ENCODE results near the gene KCNK16.

DNA sequence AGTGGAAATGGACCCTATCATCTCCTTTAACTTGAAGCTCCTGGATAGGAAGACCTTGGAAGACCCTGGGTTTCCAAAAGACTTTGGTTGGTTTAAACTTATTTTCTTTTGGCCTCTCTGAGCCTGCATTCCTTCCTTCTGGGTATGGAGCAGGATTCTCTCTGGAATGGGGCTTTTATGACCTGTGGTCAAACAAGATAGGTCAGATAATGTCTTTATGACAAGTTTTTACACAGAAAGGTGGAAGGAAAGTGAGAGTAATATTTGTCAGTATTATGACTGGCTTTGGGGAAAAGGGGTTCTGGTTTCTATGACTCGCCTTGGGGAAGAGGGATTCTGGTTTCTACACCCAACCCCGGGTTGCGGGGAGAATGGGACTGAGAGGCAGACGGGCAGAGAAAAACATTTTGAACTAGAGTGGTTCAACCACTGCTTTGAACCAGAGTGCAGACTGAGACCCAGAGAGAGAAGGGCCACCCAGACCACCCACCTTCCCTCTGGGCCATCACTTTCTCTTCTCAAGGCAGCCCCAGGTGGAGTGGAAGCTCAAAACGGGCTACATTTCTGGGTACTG, 55.6 kb downstream of the KCNK16 start:
- TF ChIP-seq, protein P1, sequence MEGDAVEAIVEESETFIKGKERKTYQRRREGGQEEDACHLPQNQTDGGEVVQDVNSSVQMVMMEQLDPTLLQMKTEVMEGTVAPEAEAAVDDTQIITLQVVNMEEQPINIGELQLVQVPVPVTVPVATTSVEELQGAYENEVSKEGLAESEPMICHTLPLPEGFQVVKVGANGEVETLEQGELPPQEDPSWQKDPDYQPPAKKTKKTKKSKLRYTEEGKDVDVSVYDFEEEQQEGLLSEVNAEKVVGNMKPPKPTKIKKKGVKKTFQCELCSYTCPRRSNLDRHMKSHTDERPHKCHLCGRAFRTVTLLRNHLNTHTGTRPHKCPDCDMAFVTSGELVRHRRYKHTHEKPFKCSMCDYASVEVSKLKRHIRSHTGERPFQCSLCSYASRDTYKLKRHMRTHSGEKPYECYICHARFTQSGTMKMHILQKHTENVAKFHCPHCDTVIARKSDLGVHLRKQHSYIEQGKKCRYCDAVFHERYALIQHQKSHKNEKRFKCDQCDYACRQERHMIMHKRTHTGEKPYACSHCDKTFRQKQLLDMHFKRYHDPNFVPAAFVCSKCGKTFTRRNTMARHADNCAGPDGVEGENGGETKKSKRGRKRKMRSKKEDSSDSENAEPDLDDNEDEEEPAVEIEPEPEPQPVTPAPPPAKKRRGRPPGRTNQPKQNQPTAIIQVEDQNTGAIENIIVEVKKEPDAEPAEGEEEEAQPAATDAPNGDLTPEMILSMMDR (IDR thresholded peaks at IDR 0.05; ENCODE audit: poor library complexity, severe bottlenecking) = no peak
- TF ChIP-seq MXI1 (conservative IDR thresholded peaks at IDR 0.05; ENCODE audit: poor library complexity, severe bottlenecking) (no peak), SMC3 (conservative IDR thresholded peaks at IDR 0.05; ENCODE audit: poor library complexity) (no peak), POLR2AphosphoS5 (IDR thresholded peaks at IDR 0.05) (no peak), RAD21 (conservative IDR thresholded peaks at IDR 0.05) (no peak), EP300 (conservative IDR thresholded peaks at IDR 0.05; ENCODE audit: poor library complexity, severe bottlenecking) (no peak)
- TF ChIP-seq, protein P2, sequence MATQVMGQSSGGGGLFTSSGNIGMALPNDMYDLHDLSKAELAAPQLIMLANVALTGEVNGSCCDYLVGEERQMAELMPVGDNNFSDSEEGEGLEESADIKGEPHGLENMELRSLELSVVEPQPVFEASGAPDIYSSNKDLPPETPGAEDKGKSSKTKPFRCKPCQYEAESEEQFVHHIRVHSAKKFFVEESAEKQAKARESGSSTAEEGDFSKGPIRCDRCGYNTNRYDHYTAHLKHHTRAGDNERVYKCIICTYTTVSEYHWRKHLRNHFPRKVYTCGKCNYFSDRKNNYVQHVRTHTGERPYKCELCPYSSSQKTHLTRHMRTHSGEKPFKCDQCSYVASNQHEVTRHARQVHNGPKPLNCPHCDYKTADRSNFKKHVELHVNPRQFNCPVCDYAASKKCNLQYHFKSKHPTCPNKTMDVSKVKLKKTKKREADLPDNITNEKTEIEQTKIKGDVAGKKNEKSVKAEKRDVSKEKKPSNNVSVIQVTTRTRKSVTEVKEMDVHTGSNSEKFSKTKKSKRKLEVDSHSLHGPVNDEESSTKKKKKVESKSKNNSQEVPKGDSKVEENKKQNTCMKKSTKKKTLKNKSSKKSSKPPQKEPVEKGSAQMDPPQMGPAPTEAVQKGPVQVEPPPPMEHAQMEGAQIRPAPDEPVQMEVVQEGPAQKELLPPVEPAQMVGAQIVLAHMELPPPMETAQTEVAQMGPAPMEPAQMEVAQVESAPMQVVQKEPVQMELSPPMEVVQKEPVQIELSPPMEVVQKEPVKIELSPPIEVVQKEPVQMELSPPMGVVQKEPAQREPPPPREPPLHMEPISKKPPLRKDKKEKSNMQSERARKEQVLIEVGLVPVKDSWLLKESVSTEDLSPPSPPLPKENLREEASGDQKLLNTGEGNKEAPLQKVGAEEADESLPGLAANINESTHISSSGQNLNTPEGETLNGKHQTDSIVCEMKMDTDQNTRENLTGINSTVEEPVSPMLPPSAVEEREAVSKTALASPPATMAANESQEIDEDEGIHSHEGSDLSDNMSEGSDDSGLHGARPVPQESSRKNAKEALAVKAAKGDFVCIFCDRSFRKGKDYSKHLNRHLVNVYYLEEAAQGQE (IDR thresholded peaks at IDR 0.05; ENCODE audit: borderline replicate concordance) = no peak
